ENCODE results near the gene HPDL. TPM values are rescaled to one million over a fixed set of nuclear protein-coding genes. Genes with fewer than 3 reads are reported as not detected.
"Not testable (repeated sequence)": the region's sequence is repeated elsewhere in the genome, so short reads cannot be mapped to it uniquely, and the experiment has no call there.

The HPDL gene
- total RNA-seq, 1 donor from 2014 or later, result 8.0 TPM

GRCh38 chr1:45355683-45356082, 29.0 kb downstream of the HPDL start:
- no peak overlapping the region for H3K27ac Mint-ChIP-seq
- H3K27me3 Mint-ChIP-seq, result no peaks in the 10 kb centered on the region
- H3K4me1 Mint-ChIP-seq (ENCODE audit: unreplicated experiment), result peaks cover 13% of the 10 kb centered on the region
- H3K4me3 Mint-ChIP-seq, result no peak overlapping the region
- TF ChIP-seq CTCF (conservative IDR thresholded peaks at IDR 0.05), result no peak
- no peak for DNase-seq (ENCODE audit: extremely low spot score, unreplicated experiment)
- H3K9me3 Mint-ChIP-seq, result no peaks in the 10 kb centered on the region
- H3K36me3 Mint-ChIP-seq, result no peaks in the 10 kb centered on the region

- no peaks in the 10 kb centered on the region for H3K36me3 Mint-ChIP-seq
- TF ChIP-seq CTCF (conservative IDR thresholded peaks at IDR 0.05), result no peak
- DNase-seq (ENCODE audit: extremely low spot score, unreplicated experiment), result no peak
- H3K27me3 Mint-ChIP-seq, result no peaks in the 10 kb centered on the region
- H3K4me3 Mint-ChIP-seq, result no peak overlapping the region
- H3K9me3 Mint-ChIP-seq, result no peaks in the 10 kb centered on the region
- peaks cover 13% of the 10 kb centered on the region for H3K4me1 Mint-ChIP-seq (ENCODE audit: unreplicated experiment)
- H3K27ac Mint-ChIP-seq, result no peak overlapping the region
These were observed 29.5 kb downstream of the HPDL start for GRCh38 chr1:45356186-45356585.

- H3K4me3 Mint-ChIP-seq, result no peak overlapping the region
These were observed 33.3 kb downstream of the HPDL start for GRCh38 chr1:45359882-45360513.

GRCh38 chr1:45360981-45361380, 34.3 kb downstream of the HPDL start:
- H3K9me3 Mint-ChIP-seq; H3K27me3 Mint-ChIP-seq; DNase-seq (ENCODE audit: extremely low spot score, unreplicated experiment); H3K36me3 Mint-ChIP-seq; H3K4me3 Mint-ChIP-seq; H3K27ac Mint-ChIP-seq: not testable (repeated sequence)
- H3K4me1 Mint-ChIP-seq (ENCODE audit: unreplicated experiment), result peaks cover 11% of the 10 kb centered on the region

More at GRCh38 chr1:45359882-45360513, 33.3 kb downstream of the HPDL start:
- Mint-ChIP-seq H3K27ac (peak overlapping the region; percentile 67), H3K36me3 (no peaks in the 10 kb centered on the region), H3K27me3 (no peaks in the 10 kb centered on the region), H3K9me3 (no peaks in the 10 kb centered on the region), H3K4me1 (ENCODE audit: unreplicated experiment) (peaks cover 13% of the 10 kb centered on the region)
- peak; percentile 81 for TF ChIP-seq CTCF (conservative IDR thresholded peaks at IDR 0.05)
- DNase-seq (ENCODE audit: extremely low spot score, unreplicated experiment), result no peak

DNA sequence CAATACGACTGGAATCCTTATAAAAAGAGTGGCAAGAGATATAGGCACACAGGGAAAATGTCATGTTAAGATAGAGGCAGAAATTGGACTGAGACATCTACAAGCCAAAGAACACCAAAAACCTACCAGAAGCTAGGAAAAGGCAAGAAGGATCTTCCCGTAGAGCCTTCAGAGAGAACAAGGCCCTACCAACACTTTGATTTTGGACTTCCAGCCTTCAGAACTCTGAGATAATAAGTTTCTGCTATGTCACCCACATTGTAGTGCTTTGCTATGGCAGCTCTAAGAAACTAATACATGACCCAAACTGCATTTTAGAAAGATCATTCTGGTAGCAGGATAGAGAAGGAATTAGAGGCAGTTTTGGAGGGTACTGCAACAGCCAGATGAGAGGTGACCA, 37.6 kb downstream of the HPDL start:
- DNase-seq (ENCODE audit: extremely low spot score, unreplicated experiment), result no peak
- H3K27ac Mint-ChIP-seq, result no peak overlapping the region
- H3K27me3 Mint-ChIP-seq, result no peaks in the 10 kb centered on the region
- H3K36me3 Mint-ChIP-seq, result no peaks in the 10 kb centered on the region
- no peak for TF ChIP-seq CTCF (conservative IDR thresholded peaks at IDR 0.05)
- H3K4me1 Mint-ChIP-seq (ENCODE audit: unreplicated experiment), result peaks cover 6% of the 10 kb centered on the region
- no peaks in the 10 kb centered on the region for H3K9me3 Mint-ChIP-seq
- H3K4me3 Mint-ChIP-seq, result no peak overlapping the region

DNA sequence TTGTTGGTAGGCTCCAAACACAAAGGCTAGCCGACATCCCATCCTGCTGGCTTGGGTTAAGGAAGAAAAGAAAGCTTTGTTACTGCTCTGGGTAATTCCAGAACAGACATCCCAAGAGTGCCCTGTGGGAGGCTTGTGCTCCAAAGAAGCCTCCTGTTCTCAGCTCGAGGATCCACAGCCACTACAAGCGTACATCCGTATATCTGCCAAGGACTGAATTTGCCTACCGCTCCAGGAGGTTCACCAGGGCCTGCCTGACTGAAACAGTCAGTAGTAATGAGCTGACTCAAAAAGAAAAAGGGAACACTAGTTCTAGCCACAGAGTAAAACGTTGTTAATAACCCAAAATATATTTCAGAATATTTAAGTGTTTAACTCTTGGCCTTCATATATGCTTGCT, 38.4 kb downstream of the HPDL start:
- DNase-seq (ENCODE audit: extremely low spot score, unreplicated experiment), result no peak
- no peaks in the 10 kb centered on the region for H3K36me3 Mint-ChIP-seq
- no peak overlapping the region for H3K4me3 Mint-ChIP-seq
- no peak for TF ChIP-seq CTCF (conservative IDR thresholded peaks at IDR 0.05)
- peaks cover 4% of the 10 kb centered on the region for H3K4me1 Mint-ChIP-seq (ENCODE audit: unreplicated experiment)
- no peaks in the 10 kb centered on the region for H3K9me3 Mint-ChIP-seq
- H3K27me3 Mint-ChIP-seq, result no peaks in the 10 kb centered on the region
- no peak overlapping the region for H3K27ac Mint-ChIP-seq
